GM12864 (cell line): ENCODE results near the gene MINDY4.

Source experiments
- DNase-seq: peaks from one replicate; pipeline ENCODE4 v3.0.0-alpha.2; 2011; ENCODE audit warnings: low read depth
- H3K4me3 ChIP-seq: 2 replicates; pipeline ENCODE4 v1.5.1; 2011; ENCODE audit warnings: mild to moderate bottlenecking, low read depth, low read length, control low read depth
- TF ChIP-seq, protein P1 (sequence below): IDR thresholded peaks from 2 replicates; pipeline ENCODE4 v1.5.1; 2011; ENCODE audit warnings: low read depth, mild to moderate bottlenecking, moderate library complexity, low read length, control low read depth, inconsistent platforms; ENCODE audit errors: missing control alignments

The MINDY4 gene

DNA sequence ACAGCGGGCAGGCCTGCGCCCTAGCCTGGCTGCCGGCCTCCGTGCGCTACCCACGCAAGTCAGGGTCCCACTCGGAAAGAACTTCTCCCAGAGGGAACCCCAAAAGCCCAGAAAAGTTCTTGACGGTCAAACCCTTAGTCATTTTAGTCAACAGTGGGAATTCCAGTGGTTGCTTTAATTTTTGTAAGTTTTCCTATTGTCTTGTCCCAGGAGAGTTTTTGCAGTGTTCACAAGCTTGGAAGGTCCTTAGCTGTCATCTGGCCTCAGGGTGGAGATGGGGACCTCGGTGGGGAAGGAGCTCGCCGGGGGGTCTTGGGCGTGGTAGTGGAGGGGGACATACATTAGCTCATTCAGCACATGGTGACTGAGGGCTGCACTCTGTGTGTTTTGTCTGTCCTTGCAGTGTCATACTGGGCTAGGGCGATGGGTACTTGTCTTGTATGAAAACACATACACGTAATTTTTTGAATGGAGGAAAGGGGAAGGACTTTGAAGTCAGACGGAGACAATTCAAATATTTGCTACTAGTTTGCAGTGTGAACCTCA, 736 bp downstream of the MINDY4 start:
- no peak for DNase-seq
- TF ChIP-seq, protein P1, sequence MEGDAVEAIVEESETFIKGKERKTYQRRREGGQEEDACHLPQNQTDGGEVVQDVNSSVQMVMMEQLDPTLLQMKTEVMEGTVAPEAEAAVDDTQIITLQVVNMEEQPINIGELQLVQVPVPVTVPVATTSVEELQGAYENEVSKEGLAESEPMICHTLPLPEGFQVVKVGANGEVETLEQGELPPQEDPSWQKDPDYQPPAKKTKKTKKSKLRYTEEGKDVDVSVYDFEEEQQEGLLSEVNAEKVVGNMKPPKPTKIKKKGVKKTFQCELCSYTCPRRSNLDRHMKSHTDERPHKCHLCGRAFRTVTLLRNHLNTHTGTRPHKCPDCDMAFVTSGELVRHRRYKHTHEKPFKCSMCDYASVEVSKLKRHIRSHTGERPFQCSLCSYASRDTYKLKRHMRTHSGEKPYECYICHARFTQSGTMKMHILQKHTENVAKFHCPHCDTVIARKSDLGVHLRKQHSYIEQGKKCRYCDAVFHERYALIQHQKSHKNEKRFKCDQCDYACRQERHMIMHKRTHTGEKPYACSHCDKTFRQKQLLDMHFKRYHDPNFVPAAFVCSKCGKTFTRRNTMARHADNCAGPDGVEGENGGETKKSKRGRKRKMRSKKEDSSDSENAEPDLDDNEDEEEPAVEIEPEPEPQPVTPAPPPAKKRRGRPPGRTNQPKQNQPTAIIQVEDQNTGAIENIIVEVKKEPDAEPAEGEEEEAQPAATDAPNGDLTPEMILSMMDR: no peak
- peak overlapping the region; percentile 78 for H3K4me3 ChIP-seq

DNA sequence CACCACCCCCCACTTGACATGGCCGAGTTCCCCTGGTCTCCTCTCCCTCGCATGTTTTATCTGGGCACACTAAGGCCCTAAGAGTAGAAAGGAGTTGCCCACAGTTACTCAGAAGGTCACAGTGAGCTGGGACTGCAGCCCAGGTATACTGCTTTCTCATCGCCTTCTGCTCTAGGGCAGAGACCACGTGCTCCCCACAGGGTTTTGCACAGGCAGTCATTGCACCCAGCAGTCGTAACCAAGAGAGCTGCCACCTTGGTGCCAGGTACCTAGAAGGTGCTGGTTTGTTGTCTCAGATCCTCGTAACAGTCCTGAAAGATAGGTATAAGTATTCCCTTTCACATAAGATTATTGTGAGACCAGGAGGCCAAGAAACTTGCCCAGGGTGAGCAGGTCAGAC, 1.8 kb downstream of the MINDY4 start:
- TF ChIP-seq, protein P1: no peak
- DNase-seq: no peak
- H3K4me3 ChIP-seq: no peak overlapping the region

DNA sequence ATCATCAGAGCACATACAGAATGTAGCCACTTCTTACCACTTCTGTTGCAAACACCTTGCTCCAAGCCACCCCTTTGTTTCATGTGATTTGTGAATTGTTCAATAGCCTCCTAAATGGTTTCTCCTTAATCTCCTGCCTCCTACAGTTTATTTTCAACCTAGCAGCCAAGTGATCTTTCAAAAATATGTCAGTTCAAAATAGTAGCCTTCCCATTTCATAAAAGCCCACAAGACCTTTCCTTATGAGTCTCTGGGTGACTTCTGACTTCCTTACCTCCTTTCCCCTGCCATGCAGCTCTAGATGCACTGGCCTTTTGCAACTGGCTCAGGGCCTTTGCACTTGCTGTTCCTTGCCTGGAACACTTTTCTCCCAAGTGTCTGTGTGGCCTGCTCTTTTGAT, 4.8 kb downstream of the MINDY4 start:
- no peak for DNase-seq
- no peak overlapping the region for H3K4me3 ChIP-seq
- TF ChIP-seq, protein P1: no peak

DNA sequence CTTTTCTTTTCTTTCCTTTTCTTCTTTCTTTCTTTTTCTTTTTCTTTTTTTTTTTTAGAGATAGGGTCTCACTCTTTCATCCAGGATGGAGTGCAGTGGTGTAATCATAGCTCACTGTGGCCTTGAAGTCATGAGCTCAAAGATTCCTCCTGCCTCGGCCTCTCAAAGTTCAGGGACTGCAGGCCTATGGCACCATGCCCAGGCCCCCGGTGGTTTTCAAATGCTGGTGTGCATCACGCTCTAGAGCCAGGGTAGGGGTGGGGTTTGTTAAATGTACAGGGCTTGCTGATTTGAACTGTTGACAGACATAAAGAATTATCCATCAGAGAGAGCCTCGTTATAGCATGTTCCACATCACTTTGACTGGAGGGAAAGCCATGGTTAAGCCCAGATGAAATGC, 5.8 kb downstream of the MINDY4 start:
- TF ChIP-seq, protein P1: no peak
- no peak overlapping the region for H3K4me3 ChIP-seq
- DNase-seq: no peak

DNA sequence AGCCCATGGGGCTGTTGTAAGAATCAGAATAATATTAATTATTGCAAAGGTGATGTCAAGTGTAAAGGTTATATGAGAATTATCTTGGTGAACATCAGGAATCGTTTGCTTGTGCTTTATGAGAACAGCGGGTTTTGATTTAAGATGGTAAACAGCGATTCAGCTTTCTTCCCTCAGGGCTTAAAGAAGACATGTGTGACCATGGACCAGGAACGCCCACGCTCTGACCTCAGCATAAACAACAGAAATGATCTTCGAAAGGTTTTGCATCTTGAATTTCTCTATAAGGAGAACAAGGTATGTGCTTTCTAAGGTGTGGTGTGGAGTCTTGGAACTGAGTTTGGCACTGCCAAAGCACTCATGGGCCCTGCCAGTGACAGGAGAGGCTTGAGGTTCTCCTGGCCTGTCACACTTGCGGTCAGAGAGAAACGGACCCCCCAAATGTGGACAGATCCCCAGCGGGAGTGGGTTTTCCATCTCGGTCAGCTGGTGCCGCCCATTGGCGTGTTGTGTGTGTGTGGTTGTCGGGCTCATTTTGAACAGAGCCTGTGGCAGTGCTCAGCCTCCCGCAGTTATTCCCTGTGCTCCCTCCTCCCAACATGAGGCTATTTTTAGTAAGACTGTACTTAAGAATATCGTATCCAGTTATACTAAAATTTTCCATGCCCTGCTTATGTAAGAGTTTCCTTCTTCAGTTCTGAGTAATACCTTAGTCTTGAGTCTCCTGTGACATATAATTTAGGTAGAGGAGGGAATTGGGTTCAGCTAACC, 7.2 kb downstream of the MINDY4 start:
- DNase-seq: no peak
- H3K4me3 ChIP-seq: no peak overlapping the region
- TF ChIP-seq, protein P1: no peak

DNA sequence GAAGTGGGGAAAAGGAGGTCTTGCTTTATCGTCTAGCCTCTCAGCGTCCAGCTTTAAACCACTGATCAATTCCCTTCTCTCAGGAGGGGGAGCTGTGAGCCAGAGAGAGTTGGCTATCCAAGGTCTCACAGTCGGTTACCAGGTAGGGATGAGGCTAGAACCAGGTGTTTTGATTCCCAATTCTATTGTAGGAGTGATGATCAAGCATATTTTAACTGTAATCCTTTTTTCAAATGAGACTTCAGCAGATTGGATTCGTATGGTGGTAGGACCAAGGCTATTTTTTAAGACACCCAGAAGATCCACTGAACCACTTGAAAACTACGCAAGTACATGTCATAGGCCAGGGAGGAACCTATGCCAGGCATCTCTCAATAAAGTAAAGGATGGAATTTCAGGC, 8.4 kb downstream of the MINDY4 start:
- TF ChIP-seq, protein P1: no peak

DNA sequence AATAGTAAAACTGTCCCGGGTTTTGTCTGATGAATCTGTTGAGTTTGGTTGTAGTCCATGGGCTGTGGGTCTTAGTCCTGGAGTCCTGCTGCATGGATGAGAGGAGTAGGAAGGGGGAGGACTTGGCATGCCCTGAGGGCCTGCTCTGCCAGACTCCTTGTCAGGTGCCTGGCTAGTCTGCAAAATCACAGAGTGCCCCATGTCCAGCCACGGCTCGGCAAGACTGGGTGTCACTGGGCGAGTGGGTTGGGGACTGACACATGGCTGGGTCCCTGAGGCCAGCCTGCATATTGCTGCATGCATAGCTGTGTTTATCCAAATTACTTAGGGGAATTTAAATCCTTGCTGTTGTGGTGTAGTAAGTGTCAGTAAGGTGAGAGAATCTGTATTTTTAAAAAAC, 9.7 kb downstream of the MINDY4 start:
- no peak for DNase-seq
- TF ChIP-seq, protein P1: no peak
- no peak overlapping the region for H3K4me3 ChIP-seq

More for the DNA sequence above, 8.4 kb downstream of the MINDY4 start:
- no peak for DNase-seq
- no peak overlapping the region for H3K4me3 ChIP-seq
